WI38 (cell line): ENCODE measurements around the gene RNU5B-1.

Experiments used
- H3K4me3 ChIP-seq: 2 replicates; pipeline ENCODE4 v1.5.1; 2011; ENCODE audit warnings: low read depth, mild to moderate bottlenecking, control low read depth, low read length
- TF ChIP-seq, protein P1 (sequence below): IDR thresholded peaks from 2 replicates; pipeline ENCODE4 v1.5.1; 2012; ENCODE audit warnings: low read depth, mild to moderate bottlenecking, control low read depth, low read length

RNU5B-1 gene

DNA sequence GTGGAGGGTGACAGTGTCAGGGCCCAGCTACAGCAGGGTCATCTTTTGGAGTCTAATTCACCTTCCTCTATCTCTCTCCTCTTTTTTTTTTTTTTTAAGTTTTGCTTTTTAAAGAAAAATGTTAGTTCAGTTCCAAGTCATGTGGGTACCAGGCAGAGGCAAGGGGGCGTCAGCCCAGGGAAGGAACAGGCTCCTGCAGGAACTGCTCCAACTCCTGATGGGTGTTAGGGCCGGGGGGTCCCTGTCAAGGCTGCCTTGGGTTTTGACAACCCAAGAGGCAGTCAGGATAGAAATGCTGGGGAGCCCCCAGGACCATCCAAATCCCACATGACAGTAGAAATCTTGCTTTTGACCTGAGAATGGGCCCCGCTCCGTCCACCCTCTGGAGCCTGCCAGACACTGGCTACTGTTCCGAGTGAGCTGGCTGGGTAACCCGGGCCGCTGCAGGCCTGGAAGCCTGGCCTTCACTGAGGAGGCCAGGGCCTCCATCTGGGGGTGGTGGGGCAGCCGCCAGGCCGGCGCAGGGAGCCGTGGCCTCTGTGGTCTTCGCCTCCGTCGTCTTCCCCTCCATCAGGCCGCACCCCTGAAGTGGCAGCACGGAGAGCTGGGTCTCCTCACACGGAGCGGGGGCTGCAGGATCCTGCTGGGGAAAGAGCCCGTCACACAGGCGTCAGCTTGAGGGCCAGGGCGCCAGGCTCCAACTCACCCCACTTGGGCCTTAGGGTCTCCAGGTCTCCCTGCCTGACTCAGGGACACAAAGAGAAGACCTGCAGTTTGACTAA lies 24.2 kb downstream of the RNU5B-1 start:
- TF ChIP-seq, protein P1, sequence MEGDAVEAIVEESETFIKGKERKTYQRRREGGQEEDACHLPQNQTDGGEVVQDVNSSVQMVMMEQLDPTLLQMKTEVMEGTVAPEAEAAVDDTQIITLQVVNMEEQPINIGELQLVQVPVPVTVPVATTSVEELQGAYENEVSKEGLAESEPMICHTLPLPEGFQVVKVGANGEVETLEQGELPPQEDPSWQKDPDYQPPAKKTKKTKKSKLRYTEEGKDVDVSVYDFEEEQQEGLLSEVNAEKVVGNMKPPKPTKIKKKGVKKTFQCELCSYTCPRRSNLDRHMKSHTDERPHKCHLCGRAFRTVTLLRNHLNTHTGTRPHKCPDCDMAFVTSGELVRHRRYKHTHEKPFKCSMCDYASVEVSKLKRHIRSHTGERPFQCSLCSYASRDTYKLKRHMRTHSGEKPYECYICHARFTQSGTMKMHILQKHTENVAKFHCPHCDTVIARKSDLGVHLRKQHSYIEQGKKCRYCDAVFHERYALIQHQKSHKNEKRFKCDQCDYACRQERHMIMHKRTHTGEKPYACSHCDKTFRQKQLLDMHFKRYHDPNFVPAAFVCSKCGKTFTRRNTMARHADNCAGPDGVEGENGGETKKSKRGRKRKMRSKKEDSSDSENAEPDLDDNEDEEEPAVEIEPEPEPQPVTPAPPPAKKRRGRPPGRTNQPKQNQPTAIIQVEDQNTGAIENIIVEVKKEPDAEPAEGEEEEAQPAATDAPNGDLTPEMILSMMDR: no peak
- no peak overlapping the region for H3K4me3 ChIP-seq

DNA sequence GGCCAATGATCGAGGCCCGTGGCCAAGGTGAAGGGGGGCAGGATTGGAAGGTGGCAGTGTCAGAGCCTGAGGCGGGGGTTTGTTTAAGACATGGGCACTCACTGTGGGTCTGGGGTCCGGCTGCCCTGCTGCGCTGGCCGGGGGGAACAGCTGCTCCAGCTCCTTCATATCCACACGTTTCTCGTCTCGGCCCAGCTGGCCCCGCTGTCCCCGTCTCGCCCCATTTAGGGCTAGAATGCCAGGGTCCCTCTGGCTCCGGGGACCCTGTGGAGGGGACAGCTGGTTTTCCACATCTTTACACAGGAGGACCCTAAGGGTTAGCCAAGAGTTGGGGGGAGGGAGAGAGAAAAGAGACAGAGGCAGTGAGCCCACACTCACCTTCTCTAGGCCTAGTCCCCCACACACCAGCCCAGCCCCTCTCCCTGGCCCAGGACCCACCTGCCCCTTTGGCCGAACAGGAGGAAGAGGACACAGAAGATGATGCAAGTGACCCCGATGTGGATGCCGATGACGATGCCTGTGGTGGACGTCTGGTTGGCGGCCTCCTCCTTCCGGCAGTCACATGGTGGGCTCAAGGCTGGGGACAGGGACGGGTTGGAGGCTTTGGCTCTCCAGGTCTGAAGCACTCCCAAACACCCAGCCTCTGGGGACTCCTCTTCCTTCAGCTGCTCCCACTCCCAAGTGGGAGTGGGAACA lies 25.0 kb downstream of the RNU5B-1 start:
- TF ChIP-seq, protein P1: no peak
- no peak overlapping the region for H3K4me3 ChIP-seq

DNA sequence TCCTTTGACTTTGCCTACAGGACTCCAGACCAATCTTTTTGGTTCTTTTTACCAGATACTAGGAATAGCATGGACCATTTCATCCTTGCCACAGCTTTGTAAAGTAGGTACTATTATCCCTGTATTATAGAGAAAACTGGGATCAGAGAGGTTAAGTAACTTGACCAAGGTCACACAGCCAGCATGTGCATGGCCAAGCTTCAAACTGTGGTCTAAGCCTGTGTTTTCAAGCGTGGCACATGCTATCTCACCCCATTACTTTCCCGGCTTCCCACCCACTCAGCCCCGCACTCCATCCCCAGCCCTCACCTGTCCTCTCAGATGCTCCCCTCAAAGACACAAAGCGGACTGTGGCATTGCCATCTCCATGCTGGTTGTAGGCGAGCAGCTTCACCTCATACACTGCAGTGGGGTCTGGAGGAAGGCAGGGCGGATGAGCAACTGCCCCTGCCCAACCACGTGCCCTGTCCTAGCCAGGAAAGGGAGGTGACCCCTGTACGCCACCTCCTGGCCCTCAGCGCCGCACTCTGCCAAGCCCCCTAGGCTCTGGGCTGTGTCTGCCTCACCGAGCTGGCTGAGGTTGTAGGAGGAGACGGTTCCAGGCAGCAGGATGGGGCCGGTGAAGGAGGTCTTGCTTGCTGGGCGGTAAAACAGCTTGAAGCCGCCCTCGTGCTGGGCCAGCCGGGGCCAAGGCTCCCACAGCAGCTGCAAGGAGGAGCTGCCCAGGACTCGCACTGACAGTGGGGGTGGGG lies 25.7 kb downstream of the RNU5B-1 start:
- TF ChIP-seq, protein P1: no peak
- H3K4me3 ChIP-seq: no peak overlapping the region

DNA sequence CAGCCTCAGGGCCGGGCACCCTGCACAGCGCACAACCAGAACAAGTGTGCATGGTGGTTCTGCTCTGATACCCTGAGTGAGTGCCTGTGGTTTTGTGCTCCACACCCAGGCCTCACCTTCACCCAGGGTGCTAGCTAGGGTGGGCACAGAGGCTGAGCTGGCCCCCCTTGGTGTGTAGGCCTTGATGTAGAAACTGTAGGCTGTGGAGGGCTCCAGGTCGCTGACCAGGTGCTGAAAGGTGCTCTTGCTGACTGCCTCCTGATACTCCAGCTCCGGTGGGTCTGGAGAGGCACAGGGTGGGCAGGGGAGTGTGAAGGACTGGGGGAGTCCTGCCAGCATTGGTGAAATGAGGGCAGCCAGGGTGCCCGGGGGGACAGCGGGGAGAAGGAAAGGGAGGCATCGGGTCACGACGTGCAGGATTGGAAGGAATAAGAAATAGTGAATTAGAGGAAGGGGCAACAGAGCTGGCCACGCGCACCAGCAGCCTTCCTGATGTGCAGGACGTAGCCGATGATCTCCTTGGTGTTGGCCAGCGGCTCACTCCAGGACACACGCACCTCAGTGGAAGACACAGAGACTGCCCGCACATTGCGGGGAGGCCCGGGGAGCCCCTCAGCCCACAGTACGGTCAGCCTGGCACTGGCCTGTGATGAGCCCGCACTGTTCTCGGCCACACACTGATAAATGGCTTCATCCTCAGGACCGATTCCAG lies 26.6 kb downstream of the RNU5B-1 start:
- H3K4me3 ChIP-seq: no peak overlapping the region
- TF ChIP-seq, protein P1: no peak

DNA sequence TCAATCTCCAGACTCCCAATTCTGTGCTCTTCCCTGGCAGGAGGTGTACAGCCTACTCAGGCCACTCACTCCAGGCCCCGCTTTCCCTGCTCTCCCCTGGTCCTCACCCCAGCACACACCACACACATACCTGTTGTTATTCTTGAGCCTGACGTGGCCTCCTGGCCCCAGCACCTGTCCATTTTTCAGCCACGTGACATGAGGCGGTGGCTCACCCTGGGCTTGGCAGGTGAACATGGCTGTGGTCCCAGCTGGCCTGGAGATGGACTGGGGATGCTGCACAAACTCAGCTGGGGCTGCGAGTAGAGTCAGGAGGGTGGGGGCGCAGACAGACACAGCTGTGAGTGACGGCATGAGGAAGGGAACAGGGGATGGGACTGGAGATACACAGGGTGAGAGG lies 27.3 kb downstream of the RNU5B-1 start:
- no peak overlapping the region for H3K4me3 ChIP-seq
- TF ChIP-seq, protein P1: no peak

DNA sequence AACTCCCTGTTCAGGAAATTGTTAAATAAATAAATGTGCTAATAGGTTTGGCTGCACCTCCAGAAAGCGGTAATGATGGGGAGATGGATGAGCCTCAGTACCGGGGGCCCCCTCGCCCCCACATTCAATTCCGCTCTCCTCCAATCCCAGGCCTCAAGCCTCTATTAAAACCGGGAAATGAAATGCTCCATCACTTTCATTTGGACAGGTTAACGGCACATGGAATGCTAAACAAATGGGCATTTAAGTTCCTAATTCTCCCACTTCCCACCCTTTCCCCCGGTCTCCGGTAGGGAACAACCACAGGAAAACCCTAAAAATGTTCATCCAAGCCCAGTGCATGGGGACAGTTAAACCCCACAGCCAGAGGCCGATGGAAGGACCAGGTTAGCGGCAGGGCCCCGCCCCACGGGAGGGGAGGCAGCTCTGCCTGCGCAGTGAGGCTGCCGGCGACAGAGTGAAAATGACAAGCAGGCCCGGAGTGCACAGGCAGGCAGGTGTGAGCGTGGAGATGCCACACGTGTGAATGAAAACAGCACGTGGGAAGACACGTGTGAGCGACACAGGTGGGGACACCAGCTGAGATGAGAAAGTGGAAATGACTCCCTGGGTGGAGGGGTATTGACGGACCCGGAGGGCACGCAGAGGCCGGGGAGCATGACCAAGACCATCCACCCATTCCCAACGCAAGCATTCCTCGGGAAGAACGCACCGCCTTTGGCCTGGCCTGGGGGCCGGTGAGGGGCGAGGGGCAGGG lies 28.1 kb downstream of the RNU5B-1 start:
- TF ChIP-seq, protein P1: no peak
- H3K4me3 ChIP-seq: no peak overlapping the region
